Measurements from ENCODE around the gene RASGRF2. TPM values are rescaled to one million over a fixed set of nuclear protein-coding genes. Genes with fewer than 3 reads are reported as not detected.

Gene RASGRF2
- total RNA-seq, 1 donor from 2014 or later = 21.1 TPM

DNA sequence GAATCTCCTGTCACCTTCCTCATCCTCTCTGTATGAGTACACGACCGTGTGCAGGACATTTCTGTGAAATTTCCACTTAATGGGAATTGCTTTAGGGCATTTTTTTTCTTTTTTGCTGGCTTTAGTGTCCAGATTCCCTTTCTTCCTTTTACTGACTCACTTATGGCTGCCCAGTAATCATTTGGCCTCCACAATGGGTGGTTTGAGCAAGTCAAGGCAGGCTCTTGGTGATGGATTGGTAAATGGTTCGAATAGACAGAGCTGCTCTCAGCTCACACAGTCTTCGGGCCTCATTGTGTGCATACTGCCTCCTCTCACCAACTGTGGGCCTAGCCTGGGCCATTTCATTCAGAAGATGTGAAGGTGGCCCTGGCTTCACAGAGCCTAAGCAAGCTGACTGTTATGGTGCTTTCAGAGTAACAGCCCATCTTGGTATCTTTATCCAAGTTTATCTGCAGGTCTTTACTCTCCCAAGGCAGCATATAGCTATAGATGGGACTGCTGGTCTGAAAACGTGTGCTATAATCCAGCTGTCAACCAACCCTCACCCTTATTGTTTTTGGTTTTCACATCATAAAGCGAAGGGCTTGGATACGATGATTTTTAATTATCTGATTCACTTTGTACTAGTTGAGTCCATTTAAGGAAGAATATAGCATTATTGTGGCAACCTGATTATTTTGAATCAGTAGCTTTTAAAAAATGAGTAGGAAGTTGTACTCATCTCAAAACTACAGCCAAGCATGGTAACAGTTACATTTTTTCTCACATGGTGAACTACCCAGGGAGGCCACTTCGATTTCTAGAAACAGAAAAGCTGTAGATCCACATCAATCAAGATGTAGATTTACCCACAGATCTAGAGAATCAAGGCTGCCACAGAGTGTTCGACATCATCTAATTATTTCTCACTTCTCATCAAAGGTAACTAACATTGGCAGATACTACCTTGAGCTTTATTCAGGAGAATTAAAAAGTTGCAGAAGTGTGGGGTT lies 222.5 kb downstream of the RASGRF2 start:
- no peak overlapping the region for H3K27ac Mint-ChIP-seq
- H3K27me3 Mint-ChIP-seq = no peaks in the 10 kb centered on the region
- peaks cover 10% of the 10 kb centered on the region for H3K36me3 Mint-ChIP-seq (ENCODE audit: low read depth)
- peaks cover 14% of the 10 kb centered on the region for H3K4me1 Mint-ChIP-seq
- DNase-seq = no peak
- intact Hi-C loops (cut with micrococcal nuclease) = no loop called here
- no peak overlapping the region for H3K4me3 Mint-ChIP-seq
- no peaks in the 10 kb centered on the region for H3K9me3 Mint-ChIP-seq

GRCh38 chr5:81183811-81184748 lies 223.9 kb downstream of the RASGRF2 start:
- H3K36me3 Mint-ChIP-seq (ENCODE audit: low read depth) = peaks cover 11% of the 10 kb centered on the region
- no peaks in the 10 kb centered on the region for H3K9me3 Mint-ChIP-seq
- DNase-seq = no peak
- peaks cover 21% of the 10 kb centered on the region for H3K4me1 Mint-ChIP-seq
- intact Hi-C loops (cut with micrococcal nuclease) = no loop called here
- H3K27me3 Mint-ChIP-seq = no peaks in the 10 kb centered on the region
- no peak overlapping the region for H3K4me3 Mint-ChIP-seq
- no peak overlapping the region for H3K27ac Mint-ChIP-seq

- no peak for DNase-seq
- Mint-ChIP-seq H3K27me3 (no peaks in the 10 kb centered on the region), H3K4me1 (peaks cover 21% of the 10 kb centered on the region), H3K4me3 (no peak overlapping the region), H3K36me3 (ENCODE audit: low read depth) (peaks cover 11% of the 10 kb centered on the region), H3K27ac (no peak overlapping the region), H3K9me3 (no peaks in the 10 kb centered on the region)
- intact Hi-C loops (cut with micrococcal nuclease) = no loop called here
Observed at GRCh38 chr5:81184749-81185110, 224.6 kb downstream of the RASGRF2 start.

GRCh38 chr5:81187885-81188284 lies 227.7 kb downstream of the RASGRF2 start:
- Mint-ChIP-seq H3K27me3 (no peaks in the 10 kb centered on the region), H3K36me3 (ENCODE audit: low read depth) (peaks cover 4% of the 10 kb centered on the region), H3K9me3 (no peaks in the 10 kb centered on the region), H3K27ac (peak overlapping the region; percentile 72), H3K4me1 (peaks cover 19% of the 10 kb centered on the region), H3K4me3 (peak overlapping the region; percentile 51)
- intact Hi-C loops (cut with micrococcal nuclease) = no loop called here
- DNase-seq = no peak

- H3K4me3 Mint-ChIP-seq = no peak overlapping the region
- no peaks in the 10 kb centered on the region for H3K9me3 Mint-ChIP-seq
- H3K4me1 Mint-ChIP-seq = peaks cover 10% of the 10 kb centered on the region
- H3K27me3 Mint-ChIP-seq = no peaks in the 10 kb centered on the region
- no peak for DNase-seq
- no peak overlapping the region for H3K27ac Mint-ChIP-seq
- peaks cover 3% of the 10 kb centered on the region for H3K36me3 Mint-ChIP-seq (ENCODE audit: low read depth)
- intact Hi-C loops (cut with micrococcal nuclease) = no loop called here
Observed at GRCh38 chr5:81188962-81189361, 228.8 kb downstream of the RASGRF2 start.

GRCh38 chr5:81189875-81190498 lies 229.8 kb downstream of the RASGRF2 start:
- Mint-ChIP-seq H3K36me3 (ENCODE audit: low read depth) (peaks cover 2% of the 10 kb centered on the region), H3K27me3 (no peaks in the 10 kb centered on the region), H3K4me1 (peaks cover 12% of the 10 kb centered on the region), H3K9me3 (no peaks in the 10 kb centered on the region), H3K4me3 (no peak overlapping the region), H3K27ac (no peak overlapping the region)
- no peak for DNase-seq
- intact Hi-C loops (cut with micrococcal nuclease) = no loop called here

- peaks cover 2% of the 10 kb centered on the region for H3K36me3 Mint-ChIP-seq (ENCODE audit: low read depth)
- no peaks in the 10 kb centered on the region for H3K9me3 Mint-ChIP-seq
- no peaks in the 10 kb centered on the region for H3K27me3 Mint-ChIP-seq
- no peak for DNase-seq
- H3K4me3 Mint-ChIP-seq = no peak overlapping the region
- H3K4me1 Mint-ChIP-seq = peaks cover 14% of the 10 kb centered on the region
- H3K27ac Mint-ChIP-seq = no peak overlapping the region
- intact Hi-C loops (cut with micrococcal nuclease) = no loop called here
Observed at GRCh38 chr5:81191726-81192372, 231.7 kb downstream of the RASGRF2 start.

GRCh38 chr5:81192373-81192750 lies 232.2 kb downstream of the RASGRF2 start:
- Mint-ChIP-seq H3K27me3 (no peaks in the 10 kb centered on the region), H3K4me3 (no peak overlapping the region), H3K4me1 (peaks cover 14% of the 10 kb centered on the region), H3K27ac (no peak overlapping the region), H3K9me3 (no peaks in the 10 kb centered on the region), H3K36me3 (ENCODE audit: low read depth) (peaks cover 2% of the 10 kb centered on the region)
- intact Hi-C loops (cut with micrococcal nuclease) = no loop called here
- DNase-seq = no peak

DNA sequence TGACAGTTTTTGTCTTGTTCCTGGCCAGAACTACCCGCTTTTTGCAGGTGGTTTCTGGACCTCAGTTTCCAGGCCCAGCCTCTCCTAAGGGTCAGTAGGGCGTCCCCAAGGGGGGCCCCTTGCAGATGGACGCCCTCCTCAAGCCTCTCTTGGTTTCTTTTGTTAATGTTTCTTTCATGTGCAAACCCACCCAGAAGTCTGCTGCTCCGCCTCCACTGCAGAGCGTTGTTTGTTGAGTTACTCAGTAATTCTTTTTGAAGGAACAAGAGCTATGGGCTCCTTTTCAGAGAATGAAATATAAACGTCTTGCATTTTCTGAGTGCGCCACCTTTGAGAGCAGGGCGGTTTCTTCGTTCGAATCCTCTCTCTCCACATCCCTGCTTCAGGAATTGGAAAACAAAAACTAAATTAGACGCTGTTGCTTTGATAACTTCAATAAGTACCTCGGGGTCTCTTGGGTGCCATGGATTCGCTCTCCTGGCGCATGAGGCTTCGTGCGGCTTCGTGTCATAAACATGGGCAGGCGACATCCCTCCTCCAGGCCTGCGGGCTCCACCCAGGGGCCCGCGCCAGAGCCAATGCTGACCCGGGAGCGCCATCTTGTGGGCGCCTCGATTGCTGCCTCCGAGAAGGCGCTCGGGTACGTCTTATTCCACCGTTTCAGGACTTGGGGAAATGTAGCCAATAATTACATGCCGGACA lies 234.6 kb downstream of the RASGRF2 start:
- Mint-ChIP-seq H3K9me3 (no peaks in the 10 kb centered on the region), H3K4me1 (peaks cover 4% of the 10 kb centered on the region), H3K36me3 (ENCODE audit: low read depth) (no peaks in the 10 kb centered on the region), H3K27ac (no peak overlapping the region), H3K27me3 (no peaks in the 10 kb centered on the region), H3K4me3 (peak overlapping the region; percentile 24)
- DNase-seq = peak; percentile 94
- intact Hi-C loops (cut with micrococcal nuclease) = loop anchor here (1.0 to 2.0 kb wide), 4 partner anchors 106 to 713 kb away; partner anchors contain the start of genes RASGRF2 and ZCCHC9

DNA sequence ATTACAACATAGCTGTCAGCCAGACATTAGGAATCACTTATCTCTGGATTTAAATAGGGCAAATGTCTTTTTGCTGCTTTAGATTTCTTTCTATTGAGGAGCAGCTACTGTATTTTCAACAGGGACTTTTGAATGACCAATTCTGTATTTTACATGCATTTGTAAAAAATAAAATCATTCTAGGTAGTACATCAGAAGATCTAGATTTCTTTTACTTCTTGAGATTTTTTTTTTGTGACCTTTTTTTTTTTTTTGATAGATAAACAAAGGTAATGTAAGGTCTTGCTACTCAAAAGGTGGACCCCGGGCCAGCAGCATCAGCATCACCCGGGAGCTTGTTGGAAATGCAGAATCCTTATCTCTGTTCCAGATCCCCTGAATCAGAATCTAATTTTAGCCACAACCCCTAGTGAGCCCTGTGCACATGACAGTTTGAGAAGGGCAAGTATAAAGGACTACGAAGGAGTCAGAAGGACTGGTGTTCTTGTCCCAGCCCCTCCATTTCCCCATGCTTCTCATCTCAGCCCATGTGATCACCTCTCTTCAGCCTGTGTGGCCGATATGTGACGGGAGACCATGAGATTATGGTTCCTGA lies 235.3 kb downstream of the RASGRF2 start:
- Mint-ChIP-seq H3K4me1 (peaks cover 4% of the 10 kb centered on the region), H3K27me3 (no peaks in the 10 kb centered on the region), H3K4me3 (no peak overlapping the region), H3K27ac (no peak overlapping the region), H3K9me3 (no peaks in the 10 kb centered on the region), H3K36me3 (ENCODE audit: low read depth) (no peaks in the 10 kb centered on the region)
- intact Hi-C loops (cut with micrococcal nuclease) = loop anchor here (1.0 to 2.0 kb wide), 4 partner anchors 105 to 714 kb away; partner anchors contain the start of genes RASGRF2 and ZCCHC9
- no peak for DNase-seq

GRCh38 chr5:81202655-81203054 lies 242.5 kb downstream of the RASGRF2 start:
- Mint-ChIP-seq H3K27ac (no peak overlapping the region), H3K9me3 (no peaks in the 10 kb centered on the region), H3K4me1 (no peaks in the 10 kb centered on the region), H3K36me3 (ENCODE audit: low read depth) (no peaks in the 10 kb centered on the region), H3K4me3 (no peak overlapping the region), H3K27me3 (no peaks in the 10 kb centered on the region)
- DNase-seq = no peak
- intact Hi-C loops (cut with micrococcal nuclease) = no loop called here

- H3K9me3 Mint-ChIP-seq = no peaks in the 10 kb centered on the region
- no peak overlapping the region for H3K27ac Mint-ChIP-seq
- no peaks in the 10 kb centered on the region for H3K27me3 Mint-ChIP-seq
- intact Hi-C loops (cut with micrococcal nuclease) = no loop called here
- no peak overlapping the region for H3K4me3 Mint-ChIP-seq
- DNase-seq = no peak
- no peaks in the 10 kb centered on the region for H3K4me1 Mint-ChIP-seq
- no peaks in the 10 kb centered on the region for H3K36me3 Mint-ChIP-seq (ENCODE audit: low read depth)
Observed at GRCh38 chr5:81203729-81204128, 243.6 kb downstream of the RASGRF2 start.

Measured in activated CD4-positive, alpha-beta T cell treated with anti-CD3 and anti-CD28 coated beads, Interleukin-2, amount 10 ng/mL, durations not matched to agents 24 days and 14 days (primary cell).